ENCODE data around the gene SNX10. TPM values are rescaled to one million over a fixed set of nuclear protein-coding genes. Genes with fewer than 3 reads are reported as not detected.

The SNX10 gene
- total and polyA plus RNA-seq, 2 of the 4 experiments (the other 2 are of a cell fraction): not detected

GRCh38 chr7:26284477-26284876 is 7.2 kb upstream of the SNX10 start:
- Histone ChIP-seq H3K36me3 (ENCODE audit: control insufficient read depth, insufficient read depth, low read length) (no peaks in the 10 kb centered on the region), H3K9me1 (ENCODE audit: insufficient read depth, low read length) (no peaks in the 10 kb centered on the region), H4K20me1 (ENCODE audit: insufficient read depth, low read length) (no peaks in the 10 kb centered on the region), H3K23ac (ENCODE audit: low read depth, low read length) (no peak overlapping the region), H3K18ac (ENCODE audit: low read depth, low read length) (no peak overlapping the region), H3K9ac (ENCODE audit: low read depth, low read length) (no peak overlapping the region), H2BK15ac (ENCODE audit: low read depth, low read length) (no peak overlapping the region), H3K4ac (ENCODE audit: low read depth, low read length) (no peak overlapping the region), H3K4me2 (ENCODE audit: low read depth, low read length) (no peak overlapping the region), H3K4me1 (ENCODE audit: control insufficient read depth, insufficient read depth, low read length) (no peaks in the 10 kb centered on the region), H2BK120ac (ENCODE audit: low read depth, low read length) (no peak overlapping the region), H2BK20ac (ENCODE audit: low read depth, low read length) (no peak overlapping the region), H2AK5ac (ENCODE audit: low read depth, low read length) (no peak overlapping the region), H2AK9ac (replicated peaks; ENCODE audit: low read depth, low read length, poor library complexity) (no peak overlapping the region), H2AFZ (replicated peaks; ENCODE audit: low read length, poor library complexity) (no peak overlapping the region), H4K8ac (ENCODE audit: low read depth in 2 of 2, low read length in 2 of 2) (no peak overlapping the region), H3K4me3 (ENCODE audit: insufficient read depth, low read depth, low read length) (no peak overlapping the region), H3K9me3 (ENCODE audit: control insufficient read depth, insufficient read depth, low read length) (no peaks in the 10 kb centered on the region), H4K5ac (ENCODE audit: low read depth, low read length) (no peak overlapping the region), H2BK5ac (ENCODE audit: low read depth, low read length, poor library complexity, severe bottlenecking) (no peak overlapping the region), H3K56ac (ENCODE audit: extremely low read depth, insufficient read depth, low read length) (no peak overlapping the region), H4K91ac (ENCODE audit: insufficient read depth, low read depth, low read length) (no peak overlapping the region), H3K27me3 (ENCODE audit: control insufficient read depth, insufficient read depth, low read length) (no peaks in the 10 kb centered on the region), H3K14ac (replicated peaks; ENCODE audit: low read depth, low read length) (no peak overlapping the region), H3K79me1 (ENCODE audit: low read depth in 1 of 2, low read length in 2 of 2) (no peaks in the 10 kb centered on the region), H3K27ac (ENCODE audit: insufficient read depth, low read length) (no peak overlapping the region)
- dilution Hi-C loops (cut with HindIII; ENCODE audit: low sequenced_read_pairs, unreplicated experiment): no loop called here
- WGBS, 2 experiments (ENCODE audit: extremely low coverage in 2 of 2, insufficient read length in 1 of 2): no CpG with 5 or more reads among the region's 3 CpGs
- no peak for DNase-seq
- ATAC-seq (ENCODE audit: low read depth): no peak
- ChIA-PET CTCF (no interaction called here), POLR2A (ENCODE audit: unreplicated experiment) (no interaction called here)
- TF ChIP-seq MAZ (IDR thresholded peaks at IDR 0.05; ENCODE audit: borderline replicate concordance, low read depth, low read length) (no peak), MAFK (IDR thresholded peaks at IDR 0.05; ENCODE audit: low read depth, low read length) (no peak), RCOR1 (IDR thresholded peaks at IDR 0.05; ENCODE audit: insufficient replicate concordance, low read length) (no peak), FOS (IDR thresholded peaks at IDR 0.05; ENCODE audit: low read depth, low read length) (no peak)
- intact Hi-C loops (cut with micrococcal nuclease): no loop called here
- in situ Hi-C loops (cut with MboI; ENCODE audit: low sequenced_read_pairs): no loop called here
- BruUV-seq (replicated peaks): no TSS peak

All from IMR-90 (cell line).